ENCODE measurements around the gene SESN3.

GRCh38 chr11:95228081-95228749, 2.8 kb downstream of the SESN3 start:
- TF ChIP-seq POLR2AphosphoS5 (IDR thresholded peaks at IDR 0.05) (no peak), MXI1 (conservative IDR thresholded peaks at IDR 0.05; ENCODE audit: poor library complexity, severe bottlenecking) (no peak), TAF1 (IDR thresholded peaks at IDR 0.05; ENCODE audit: low read depth) (no peak)
- TF ChIP-seq, protein P1, sequence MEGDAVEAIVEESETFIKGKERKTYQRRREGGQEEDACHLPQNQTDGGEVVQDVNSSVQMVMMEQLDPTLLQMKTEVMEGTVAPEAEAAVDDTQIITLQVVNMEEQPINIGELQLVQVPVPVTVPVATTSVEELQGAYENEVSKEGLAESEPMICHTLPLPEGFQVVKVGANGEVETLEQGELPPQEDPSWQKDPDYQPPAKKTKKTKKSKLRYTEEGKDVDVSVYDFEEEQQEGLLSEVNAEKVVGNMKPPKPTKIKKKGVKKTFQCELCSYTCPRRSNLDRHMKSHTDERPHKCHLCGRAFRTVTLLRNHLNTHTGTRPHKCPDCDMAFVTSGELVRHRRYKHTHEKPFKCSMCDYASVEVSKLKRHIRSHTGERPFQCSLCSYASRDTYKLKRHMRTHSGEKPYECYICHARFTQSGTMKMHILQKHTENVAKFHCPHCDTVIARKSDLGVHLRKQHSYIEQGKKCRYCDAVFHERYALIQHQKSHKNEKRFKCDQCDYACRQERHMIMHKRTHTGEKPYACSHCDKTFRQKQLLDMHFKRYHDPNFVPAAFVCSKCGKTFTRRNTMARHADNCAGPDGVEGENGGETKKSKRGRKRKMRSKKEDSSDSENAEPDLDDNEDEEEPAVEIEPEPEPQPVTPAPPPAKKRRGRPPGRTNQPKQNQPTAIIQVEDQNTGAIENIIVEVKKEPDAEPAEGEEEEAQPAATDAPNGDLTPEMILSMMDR (IDR thresholded peaks at IDR 0.05; ENCODE audit: poor library complexity, severe bottlenecking) = no peak
- TF ChIP-seq, protein P2, sequence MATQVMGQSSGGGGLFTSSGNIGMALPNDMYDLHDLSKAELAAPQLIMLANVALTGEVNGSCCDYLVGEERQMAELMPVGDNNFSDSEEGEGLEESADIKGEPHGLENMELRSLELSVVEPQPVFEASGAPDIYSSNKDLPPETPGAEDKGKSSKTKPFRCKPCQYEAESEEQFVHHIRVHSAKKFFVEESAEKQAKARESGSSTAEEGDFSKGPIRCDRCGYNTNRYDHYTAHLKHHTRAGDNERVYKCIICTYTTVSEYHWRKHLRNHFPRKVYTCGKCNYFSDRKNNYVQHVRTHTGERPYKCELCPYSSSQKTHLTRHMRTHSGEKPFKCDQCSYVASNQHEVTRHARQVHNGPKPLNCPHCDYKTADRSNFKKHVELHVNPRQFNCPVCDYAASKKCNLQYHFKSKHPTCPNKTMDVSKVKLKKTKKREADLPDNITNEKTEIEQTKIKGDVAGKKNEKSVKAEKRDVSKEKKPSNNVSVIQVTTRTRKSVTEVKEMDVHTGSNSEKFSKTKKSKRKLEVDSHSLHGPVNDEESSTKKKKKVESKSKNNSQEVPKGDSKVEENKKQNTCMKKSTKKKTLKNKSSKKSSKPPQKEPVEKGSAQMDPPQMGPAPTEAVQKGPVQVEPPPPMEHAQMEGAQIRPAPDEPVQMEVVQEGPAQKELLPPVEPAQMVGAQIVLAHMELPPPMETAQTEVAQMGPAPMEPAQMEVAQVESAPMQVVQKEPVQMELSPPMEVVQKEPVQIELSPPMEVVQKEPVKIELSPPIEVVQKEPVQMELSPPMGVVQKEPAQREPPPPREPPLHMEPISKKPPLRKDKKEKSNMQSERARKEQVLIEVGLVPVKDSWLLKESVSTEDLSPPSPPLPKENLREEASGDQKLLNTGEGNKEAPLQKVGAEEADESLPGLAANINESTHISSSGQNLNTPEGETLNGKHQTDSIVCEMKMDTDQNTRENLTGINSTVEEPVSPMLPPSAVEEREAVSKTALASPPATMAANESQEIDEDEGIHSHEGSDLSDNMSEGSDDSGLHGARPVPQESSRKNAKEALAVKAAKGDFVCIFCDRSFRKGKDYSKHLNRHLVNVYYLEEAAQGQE (IDR thresholded peaks at IDR 0.05; ENCODE audit: borderline replicate concordance) = no peak
